ENCODE data around the gene IER3. TPM values are rescaled to one million over a fixed set of nuclear protein-coding genes. Genes with fewer than 3 reads are reported as not detected.

The IER3 gene
- polyA plus RNA-seq, 2 of the 4 experiments (the other 2 are of a cell fraction), result 104 to 202 TPM

GRCh38 chr6:30742316-30743098, 1.8 kb downstream of the IER3 start, which contains the start of gene FLOT1 (continued):
- peak; percentile 96; the same call in 2 of the 3 replicates for TF ChIP-seq BCL3 (IDR thresholded peaks at IDR 0.05)
- no peak for TF ChIP-seq PHF8 (IDR thresholded peaks at IDR 0.05; ENCODE audit: borderline replicate concordance, low read depth)
- TF ChIP-seq NPAS2 (CRISPR knock-in tag; IDR thresholded peaks at IDR 0.05; ENCODE audit: borderline replicate concordance), result no peak
- no peak for TF ChIP-seq NR3C1 (IDR thresholded peaks at IDR 0.05)
- TF ChIP-seq CHD4 (IDR thresholded peaks at IDR 0.05; ENCODE audit: borderline replicate concordance), result no peak
- peak; percentile 97 for TF ChIP-seq RARB (CRISPR knock-in tag; IDR thresholded peaks at IDR 0.05)
- TF ChIP-seq MAFK (IDR thresholded peaks at IDR 0.05; ENCODE audit: partially characterized antibody), result no peak
- no peak for TF ChIP-seq HDAC2 (IDR thresholded peaks at IDR 0.05)
- TF ChIP-seq NFE2L2 (conservative IDR thresholded peaks at IDR 0.05; ENCODE audit: low read length), result no peak
- no peak for TF ChIP-seq FOSL2 (IDR thresholded peaks at IDR 0.05)
- peak; percentile 44; the same call in 1 of the 2 replicates for TF ChIP-seq FOSL2 (CRISPR knock-in tag; IDR thresholded peaks at IDR 0.05)
- no peak for TF ChIP-seq ZC3H11A (IDR thresholded peaks at IDR 0.05)
- TF ChIP-seq FOSB (CRISPR knock-in tag; IDR thresholded peaks at IDR 0.05), result peak; percentile 97
- peak; percentile 96 for TF ChIP-seq HOXA7 (CRISPR knock-in tag; IDR thresholded peaks at IDR 0.05)
- TF ChIP-seq ELK1 (IDR thresholded peaks at IDR 0.05; ENCODE audit: low read depth, low read length), result no peak
- TF ChIP-seq POLR2A (IDR thresholded peaks at IDR 0.05; ENCODE audit: low read length), result peak; percentile 74
- TF ChIP-seq RFX5 (IDR thresholded peaks at IDR 0.05), result no peak
- TF ChIP-seq MYC (IDR thresholded peaks at IDR 0.05; ENCODE audit: borderline replicate concordance, low read length), result no peak
- TF ChIP-seq CTCF (IDR thresholded peaks at IDR 0.05), result no peak
- TF ChIP-seq MAX (IDR thresholded peaks at IDR 0.05), result peak; percentile 72
- TF ChIP-seq ZSCAN20 (CRISPR knock-in tag; IDR thresholded peaks at IDR 0.05), result 0 out of 2 replicates have a peak, but pooled peaks have one; percentile 21
- TF ChIP-seq FOXS1 (CRISPR knock-in tag; IDR thresholded peaks at IDR 0.05), result no peak; the same call in 1 of the 2 replicates
- peak; percentile 5 to 41; a peak in 2 of 5 replicates for TF ChIP-seq EP300 (IDR thresholded peaks at IDR 0.05)
- no peak; the same call in 1 of the 2 replicates for TF ChIP-seq E2F6 (IDR thresholded peaks at IDR 0.05; ENCODE audit: borderline replicate concordance, low read depth)
- peak; percentile 47 for TF ChIP-seq REST (IDR thresholded peaks at IDR 0.05)
- TF ChIP-seq HEYL (CRISPR knock-in tag; IDR thresholded peaks at IDR 0.05), result no peak
